Tibial nerve (tissue), 4 donors: ENCODE results near the gene TUT4.

Experiments
- EP300 ChIP-seq, 2 donors: sonication (generic); formaldehyde crosslinking; IDR thresholded peaks; one replicate each; pipeline ENCODE4 v1.6.1; 2017; ENCODE audit warnings: antibody characterized with exemption in 2 of 2, mild to moderate bottlenecking in 1 of 2
- TF ChIP-seq, protein P1 (sequence below), 5 experiments: fragments of 200-600 bp in 3 of 5; fragments of 450-650 bp in 2 of 5; sonication (generic) in 3 of 5; IDR thresholded peaks; one replicate each; pipeline ENCODE4 v1.5.1; 2016 to 2019; ENCODE audit warnings: antibody characterized with exemption in 5 of 5, mild to moderate bottlenecking in 3 of 5, moderate library complexity in 2 of 5

DNA sequence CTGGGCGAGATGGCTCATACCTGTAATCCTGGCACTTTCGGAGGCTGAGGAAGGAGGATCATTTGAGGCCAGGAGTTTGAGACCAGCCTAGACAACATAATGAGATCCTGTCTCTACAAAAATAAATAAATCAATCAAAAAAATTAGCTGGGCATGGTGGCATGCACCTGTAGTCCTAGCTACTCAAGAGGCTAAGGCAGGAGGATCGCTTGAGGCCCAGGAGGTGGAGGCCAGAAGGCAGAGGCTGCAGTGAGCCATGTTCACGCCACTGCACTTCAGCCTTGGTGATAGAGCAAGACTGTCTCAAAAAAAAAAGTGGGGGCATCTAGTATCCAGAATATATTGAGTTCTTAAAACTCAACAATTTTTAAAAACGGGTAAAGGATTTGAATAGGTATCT, 6.0 kb downstream of the TUT4 start:
- TF ChIP-seq EP300 (IDR thresholded peaks at IDR 0.05): no peak
- TF ChIP-seq, protein P1, sequence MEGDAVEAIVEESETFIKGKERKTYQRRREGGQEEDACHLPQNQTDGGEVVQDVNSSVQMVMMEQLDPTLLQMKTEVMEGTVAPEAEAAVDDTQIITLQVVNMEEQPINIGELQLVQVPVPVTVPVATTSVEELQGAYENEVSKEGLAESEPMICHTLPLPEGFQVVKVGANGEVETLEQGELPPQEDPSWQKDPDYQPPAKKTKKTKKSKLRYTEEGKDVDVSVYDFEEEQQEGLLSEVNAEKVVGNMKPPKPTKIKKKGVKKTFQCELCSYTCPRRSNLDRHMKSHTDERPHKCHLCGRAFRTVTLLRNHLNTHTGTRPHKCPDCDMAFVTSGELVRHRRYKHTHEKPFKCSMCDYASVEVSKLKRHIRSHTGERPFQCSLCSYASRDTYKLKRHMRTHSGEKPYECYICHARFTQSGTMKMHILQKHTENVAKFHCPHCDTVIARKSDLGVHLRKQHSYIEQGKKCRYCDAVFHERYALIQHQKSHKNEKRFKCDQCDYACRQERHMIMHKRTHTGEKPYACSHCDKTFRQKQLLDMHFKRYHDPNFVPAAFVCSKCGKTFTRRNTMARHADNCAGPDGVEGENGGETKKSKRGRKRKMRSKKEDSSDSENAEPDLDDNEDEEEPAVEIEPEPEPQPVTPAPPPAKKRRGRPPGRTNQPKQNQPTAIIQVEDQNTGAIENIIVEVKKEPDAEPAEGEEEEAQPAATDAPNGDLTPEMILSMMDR (IDR thresholded peaks at IDR 0.05): no peak
